OCI-LY1 (cell line): ENCODE data around the gene SYT1.

Experiments used
- EZH2 ChIP-seq: fragments of 200-600 bp; sonication (generic), shearing (Covaris generic); IDR thresholded peaks from 2 replicates; pipeline ENCODE4 v1.8.0; 2017; ENCODE audit warnings: borderline replicate concordance, mixed run types, mild to moderate bottlenecking, antibody characterized with exemption, low read length, moderate library complexity, mixed read lengths
- TF ChIP-seq, protein P1 (sequence below): fragments of 200-600 bp; sonication (generic), shearing (Covaris generic); IDR thresholded peaks from 2 replicates; pipeline ENCODE4 v1.5.1; 2017; ENCODE audit warnings: mild to moderate bottlenecking, antibody characterized with exemption, low read length, moderate library complexity, mixed read lengths

DNA sequence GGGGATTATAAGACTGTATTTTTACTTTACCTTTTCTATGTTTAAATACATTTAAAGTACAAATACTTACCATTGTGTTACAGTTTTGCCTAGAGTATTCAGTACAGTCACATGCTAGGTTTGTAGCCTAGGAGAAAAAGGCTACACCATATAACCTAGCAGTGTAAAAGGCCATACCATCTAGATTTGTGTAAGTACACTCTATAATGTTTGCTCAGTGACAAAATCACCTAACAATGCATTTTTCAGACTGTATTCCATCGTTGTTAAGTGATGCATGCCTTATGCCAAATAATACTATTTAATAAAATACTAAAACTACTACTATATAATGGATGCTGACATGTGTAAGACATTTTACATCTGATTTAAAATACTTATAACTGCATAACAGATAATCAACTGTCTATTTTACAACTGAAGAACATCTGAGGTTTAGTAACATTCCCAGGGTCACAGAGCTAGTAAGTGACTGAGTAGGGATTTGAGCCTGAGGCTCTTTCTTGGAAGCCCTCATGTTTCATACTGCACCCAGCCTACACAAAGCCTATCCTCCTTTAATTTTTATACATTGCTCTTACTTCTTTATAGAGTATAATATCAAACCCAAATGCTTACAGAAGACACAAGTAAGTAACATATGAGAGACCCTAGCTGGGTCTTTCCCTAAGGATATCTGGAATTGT lies 296.8 kb downstream of the SYT1 start:
- TF ChIP-seq, protein P1, sequence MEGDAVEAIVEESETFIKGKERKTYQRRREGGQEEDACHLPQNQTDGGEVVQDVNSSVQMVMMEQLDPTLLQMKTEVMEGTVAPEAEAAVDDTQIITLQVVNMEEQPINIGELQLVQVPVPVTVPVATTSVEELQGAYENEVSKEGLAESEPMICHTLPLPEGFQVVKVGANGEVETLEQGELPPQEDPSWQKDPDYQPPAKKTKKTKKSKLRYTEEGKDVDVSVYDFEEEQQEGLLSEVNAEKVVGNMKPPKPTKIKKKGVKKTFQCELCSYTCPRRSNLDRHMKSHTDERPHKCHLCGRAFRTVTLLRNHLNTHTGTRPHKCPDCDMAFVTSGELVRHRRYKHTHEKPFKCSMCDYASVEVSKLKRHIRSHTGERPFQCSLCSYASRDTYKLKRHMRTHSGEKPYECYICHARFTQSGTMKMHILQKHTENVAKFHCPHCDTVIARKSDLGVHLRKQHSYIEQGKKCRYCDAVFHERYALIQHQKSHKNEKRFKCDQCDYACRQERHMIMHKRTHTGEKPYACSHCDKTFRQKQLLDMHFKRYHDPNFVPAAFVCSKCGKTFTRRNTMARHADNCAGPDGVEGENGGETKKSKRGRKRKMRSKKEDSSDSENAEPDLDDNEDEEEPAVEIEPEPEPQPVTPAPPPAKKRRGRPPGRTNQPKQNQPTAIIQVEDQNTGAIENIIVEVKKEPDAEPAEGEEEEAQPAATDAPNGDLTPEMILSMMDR: no peak
- no peak for TF ChIP-seq EZH2
